ENCODE results near the gene PLA2G4F. TPM values are rescaled to one million over a fixed set of nuclear protein-coding genes. Genes with fewer than 3 reads are reported as not detected.

The PLA2G4F gene
- total RNA-seq, 1 experiment from 2014 or later: not detected

GRCh38 chr15:42159381-42160015 lies 3.1 kb upstream of the PLA2G4F start:
- H2BK5ac ChIP-seq (ENCODE audit: insufficient read length, low read length): no peak overlapping the region
- no peak overlapping the region for H3T11ph ChIP-seq (ENCODE audit: low read length)
- H3K4me2 ChIP-seq (ENCODE audit: insufficient read depth, insufficient read length, low read length): no peak overlapping the region
- H3K27ac Mint-ChIP-seq: no peak overlapping the region
- no peak overlapping the region for H2BK20ac ChIP-seq (ENCODE audit: low read depth, low read length, poor library complexity, severe bottlenecking)
- no peaks in the 10 kb centered on the region for H3K79me2 ChIP-seq (ENCODE audit: insufficient read depth, low read length)
- H3K4ac ChIP-seq (ENCODE audit: low read depth, low read length): no peak overlapping the region
- no peak overlapping the region for H2BK120ac ChIP-seq (ENCODE audit: low read depth, low read length, poor library complexity, severe bottlenecking)
- H3K79me1 ChIP-seq (ENCODE audit: insufficient read depth, low read depth, low read length, poor library complexity, severe bottlenecking): no peaks in the 10 kb centered on the region
- H3K4me1 ChIP-seq (ENCODE audit: insufficient read depth, low read length): no peaks in the 10 kb centered on the region
- no peaks in the 10 kb centered on the region; the same call in 1 of the 2 replicates for H3K27me3 Mint-ChIP-seq (ENCODE audit: low read depth)
- H3K4me3 Mint-ChIP-seq: no peak overlapping the region
- H4K91ac ChIP-seq (ENCODE audit: insufficient read length, low read depth, low read length): no peak overlapping the region
- WGBS (ENCODE audit: extremely low coverage, insufficient read length, low lambda C conversion rate): no CpG with 5 or more reads among the region's 18 CpGs
- H3K27me3 ChIP-seq (ENCODE audit: insufficient read depth, low read length): no peaks in the 10 kb centered on the region
- no peak overlapping the region for H3K23ac ChIP-seq (ENCODE audit: insufficient read length, low read depth, low read length)
- no peak overlapping the region for H2BK12ac ChIP-seq (ENCODE audit: insufficient read length, low read depth, low read length)
- peaks cover 11 to 60% (median 41%) of the 10 kb centered on the region in 3 experiments for H3K36me3 Mint-ChIP-seq (ENCODE audit: insufficient read depth in 1 of 3, low read depth in 3 of 3)
- H3K27ac ChIP-seq (ENCODE audit: insufficient read length, low read depth, low read length): no peak overlapping the region
- H3K23me2 ChIP-seq (ENCODE audit: insufficient read length, low read depth, low read length, poor library complexity, severe bottlenecking): no peaks in the 10 kb centered on the region
- no peak overlapping the region for H3K18ac ChIP-seq (ENCODE audit: insufficient read length, low read depth, low read length)
- H2AK5ac ChIP-seq (ENCODE audit: insufficient read length, low read length): no peak overlapping the region
- no peak for DNase-seq
- H3K9me3 Mint-ChIP-seq: no peaks in the 10 kb centered on the region
- TF ChIP-seq CTCF (conservative IDR thresholded peaks at IDR 0.05): no peak
- peaks cover 3 to 5% of the 10 kb centered on the region in 2 experiments; a peak in 3 of 4 replicates for H3K4me1 Mint-ChIP-seq
- H4K20me1 ChIP-seq (ENCODE audit: control insufficient read depth, insufficient read depth, insufficient read length): no peaks in the 10 kb centered on the region
- H3K9ac ChIP-seq (ENCODE audit: extremely low read depth, insufficient read length, low read length): no peak overlapping the region
- H2AFZ ChIP-seq (ENCODE audit: low read length): no peak overlapping the region
- no peak overlapping the region for H4K8ac ChIP-seq (replicated peaks; ENCODE audit: insufficient read length, low read depth, low read length)
- no peaks in the 10 kb centered on the region for H3K9me3 ChIP-seq (ENCODE audit: control insufficient read depth, low read depth, low read length)
- no peak overlapping the region for H3K56ac ChIP-seq (ENCODE audit: insufficient read length, low read depth, low read length)
- no peak overlapping the region for H3K14ac ChIP-seq (ENCODE audit: insufficient read depth, low read length)
- no peak overlapping the region for H2BK15ac ChIP-seq (ENCODE audit: low read depth, low read length)
- no peak overlapping the region for H4K5ac ChIP-seq (ENCODE audit: insufficient read length, low read depth, low read length)
